Measurements from ENCODE around the gene HAPLN3. TPM values are rescaled to one million over a fixed set of nuclear protein-coding genes. Genes with fewer than 3 reads are reported as not detected.

HAPLN3 gene
- polyA plus RNA-seq, 1 of the 3 experiments (the other 2 are of a cell fraction): 9.7 TPM

- Histone ChIP-seq H3K36me3 (replicated peaks in 1 of 2; ENCODE audit: control insufficient read depth in 1 of 2, insufficient read depth in 2 of 2, low read length in 1 of 2) (peaks cover 3 to 30% of the 10 kb centered on the region in 2 experiments), H3K4me3 (ENCODE audit: low read depth in 2 of 2, low read length in 1 of 2) (no peak overlapping the region), H3K4me2 (no peak overlapping the region), H2AFZ (ENCODE audit: low read depth) (no peak overlapping the region), H3K9ac (no peak overlapping the region), H3K9me2 (no peaks in the 10 kb centered on the region), H3K27ac (ENCODE audit: low read depth in 2 of 2, low read length in 1 of 2) (no peak overlapping the region), H4K20me1 (ENCODE audit: insufficient read depth) (no peaks in the 10 kb centered on the region), H3K9me3 (no peaks in the 10 kb centered on the region), H3F3A (replicated peaks; ENCODE audit: insufficient read depth) (no peaks in the 10 kb centered on the region), H3K27me3 (ENCODE audit: insufficient read depth) (no peaks in the 10 kb centered on the region), H3K79me2 (ENCODE audit: insufficient read depth) (peaks cover 5% of the 10 kb centered on the region; the same call in 1 of the 2 replicates), H3K4me1 (ENCODE audit: control insufficient read depth in 1 of 2, insufficient read depth in 2 of 2, low read depth in 1 of 2, low read length in 1 of 2) (peaks cover 0 to 1% of the 10 kb centered on the region in 2 experiments; a peak in 2 of 4 replicates)
- no peak for DNase-seq
- TF ChIP-seq FOSL2 (IDR thresholded peaks at IDR 0.05; ENCODE audit: borderline replicate concordance, low read depth) (no peak), POLR2AphosphoS5 (IDR thresholded peaks at IDR 0.05; ENCODE audit: low read depth, low read length) (no peak), MEF2A (IDR thresholded peaks at IDR 0.05; ENCODE audit: borderline replicate concordance, low read depth) (no peak), MAX (IDR thresholded peaks at IDR 0.05; ENCODE audit: low read depth) (no peak), EP300 (IDR thresholded peaks at IDR 0.05; ENCODE audit: borderline replicate concordance in 1 of 2, low read depth in 1 of 2, low read length in 1 of 2) (no peak), CHD2 (IDR thresholded peaks at IDR 0.05; ENCODE audit: low read length, partially characterized antibody) (no peak)
- WGBS (ENCODE audit: low lambda C conversion rate): 91% methylated on average over 7 of the region's 7 CpGs
- CTCF ChIA-PET: interaction anchor here (2.9 kb wide), 1 partner anchor 271 kb away, joined by 15 read pairs; no protein-coding TSS in a partner anchor
- POLR2A ChIA-PET: no interaction called here
Measured at GRCh38 chr15:88906551-88906950, 11.2 kb upstream of the HAPLN3 start.

- Histone ChIP-seq H3K9me3 (no peaks in the 10 kb centered on the region), H2AFZ (ENCODE audit: low read depth) (no peak overlapping the region), H3K9me2 (no peaks in the 10 kb centered on the region), H4K20me1 (ENCODE audit: insufficient read depth) (no peaks in the 10 kb centered on the region), H3K4me2 (no peak overlapping the region), H3K36me3 (replicated peaks in 1 of 2; ENCODE audit: control insufficient read depth in 1 of 2, insufficient read depth in 2 of 2, low read length in 1 of 2) (peaks cover 3 to 30% of the 10 kb centered on the region in 2 experiments), H3F3A (replicated peaks; ENCODE audit: insufficient read depth) (no peaks in the 10 kb centered on the region), H3K27ac (ENCODE audit: low read depth in 2 of 2, low read length in 1 of 2) (no peak overlapping the region), H3K4me3 (ENCODE audit: low read depth in 2 of 2, low read length in 1 of 2) (no peak overlapping the region), H3K79me2 (ENCODE audit: insufficient read depth) (peaks cover 4% of the 10 kb centered on the region; the same call in 1 of the 2 replicates), H3K27me3 (ENCODE audit: insufficient read depth) (no peaks in the 10 kb centered on the region), H3K4me1 (ENCODE audit: control insufficient read depth in 1 of 2, insufficient read depth in 2 of 2, low read depth in 1 of 2, low read length in 1 of 2) (no peaks in the 10 kb centered on the region; a peak in 1 of 4 replicates), H3K9ac (no peak overlapping the region)
- no peak for DNase-seq
- ChIA-PET CTCF (interaction anchor here (1.3 to 2.0 kb wide), 11 partner anchors 27 to 272 kb away, joined by 3 to 27 read pairs (median 10); no protein-coding TSS in a partner anchor), POLR2A (no interaction called here)
- WGBS (ENCODE audit: low lambda C conversion rate): 100% methylated on average over 1 of the region's 1 CpG
- TF ChIP-seq RAD21 (IDR thresholded peaks at IDR 0.05; ENCODE audit: low read length) (no peak), ZBTB33 (IDR thresholded peaks at IDR 0.05; ENCODE audit: borderline replicate concordance, low read depth) (no peak), MAX (IDR thresholded peaks at IDR 0.05; ENCODE audit: low read depth) (no peak), RFX5 (IDR thresholded peaks at IDR 0.05; ENCODE audit: low read length) (no peak), REST (IDR thresholded peaks at IDR 0.05; ENCODE audit: low read depth, low read length) (no peak), CTCF (IDR thresholded peaks at IDR 0.05) (no peak), RCOR1 (IDR thresholded peaks at IDR 0.05; ENCODE audit: low read length) (no peak), TAF1 (IDR thresholded peaks at IDR 0.05; ENCODE audit: borderline replicate concordance, low read depth, low read length) (no peak), EZH2phosphoT487 (IDR thresholded peaks at IDR 0.05; ENCODE audit: borderline replicate concordance, low read depth) (no peak), PBX3 (IDR thresholded peaks at IDR 0.05) (no peak), CHD2 (IDR thresholded peaks at IDR 0.05; ENCODE audit: low read length, partially characterized antibody) (no peak), POLR2AphosphoS5 (IDR thresholded peaks at IDR 0.05; ENCODE audit: low read depth, low read length) (no peak), GATA2 (CRISPR knock-in tag; IDR thresholded peaks at IDR 0.05) (no peak), MEF2A (IDR thresholded peaks at IDR 0.05; ENCODE audit: borderline replicate concordance, low read depth) (no peak), RXRA (IDR thresholded peaks at IDR 0.05; ENCODE audit: borderline replicate concordance, low read depth) (no peak)
Measured at GRCh38 chr15:88906130-88906529, 10.8 kb upstream of the HAPLN3 start.

All from SK-N-SH (cell line).